OCI-LY3 (cell line): ENCODE data around the gene TRRAP.

ENCODE experiments used
- H2AFZ ChIP-seq: fragments of 200-600, 300-600 bp; shearing (Covaris generic); 2 replicates; pipeline ENCODE4 v1.6.0; 2014; ENCODE audit warnings: antibody characterized with exemption, low read depth, low read length
- H3K27ac ChIP-seq: fragments of 200-600, 300-600 bp; sonication (generic); 2 replicates; pipeline ENCODE4 v1.5.1; 2014; ENCODE audit warnings: mild to moderate bottlenecking, low read length, moderate library complexity, mixed read lengths
- H3K27me3 ChIP-seq: fragments of 200-600, 300-600 bp; sonication (generic); 2 replicates; pipeline ENCODE4 v1.6.1; 2014; ENCODE audit warnings: low read depth, low read length, mixed read lengths
- H3K36me3 ChIP-seq: fragments of 200-600, 300-600 bp; sonication (generic); replicated peaks from 2 replicates; pipeline ENCODE3; 2014; ENCODE audit warnings: low read depth, low read length, mixed read lengths
- H3K4me1 ChIP-seq: fragments of 300-600, 200-600 bp; sonication (generic); 2 replicates; pipeline ENCODE4 v1.6.1; 2014; ENCODE audit warnings: low read length, mixed read lengths
- H3K4me2 ChIP-seq: fragments of 200-600, 300-600 bp; sonication (generic); 2 replicates; pipeline ENCODE4 v1.6.1; 2014; ENCODE audit warnings: low read length, mixed read lengths
- H3K4me3 ChIP-seq: fragments of 300-600, 200-600 bp; sonication (generic); 2 replicates; pipeline ENCODE4 v1.5.1; 2014; ENCODE audit warnings: antibody characterized with exemption, mild to moderate bottlenecking, low read length, moderate library complexity
- H3K79me2 ChIP-seq: fragments of 300-600, 200-600 bp; shearing (Covaris generic); 2 replicates; pipeline ENCODE4 v1.6.1; 2014; ENCODE audit warnings: mild to moderate bottlenecking, low read length, mixed read lengths
- H3K9ac ChIP-seq: fragments of 300-600, 200-600 bp; shearing (Covaris generic); 2 replicates; pipeline ENCODE4 v1.6.0; 2014; ENCODE audit warnings: mild to moderate bottlenecking, low read length, moderate library complexity
- H3K9me3 ChIP-seq: fragments of 200-600, 300-600 bp; shearing (Covaris generic); 2 replicates; pipeline ENCODE4 v1.6.1; 2014; ENCODE audit warnings: low read length, mixed read lengths; ENCODE audit not compliant: insufficient read depth
- H4K20me1 ChIP-seq: fragments of 200-600, 300-600 bp; sonication (generic); 2 replicates; pipeline ENCODE4 v1.6.1; 2016; ENCODE audit warnings: low read length, mixed read lengths; ENCODE audit not compliant: insufficient read depth
- EZH2phosphoT487 ChIP-seq: fragments of 200-600 bp; shearing (Covaris generic); IDR thresholded peaks from 2 replicates; pipeline ENCODE4 v1.6.1; 2018; ENCODE audit warnings: antibody characterized with exemption, mixed run types, low read depth
- TF ChIP-seq, protein P1 (sequence below): fragments of 200-600, 300-600 bp; sonication (generic); IDR thresholded peaks from 2 replicates; pipeline ENCODE4 v1.5.1; 2014; ENCODE audit warnings: antibody characterized with exemption, low read length, low read depth

TRRAP gene

DNA sequence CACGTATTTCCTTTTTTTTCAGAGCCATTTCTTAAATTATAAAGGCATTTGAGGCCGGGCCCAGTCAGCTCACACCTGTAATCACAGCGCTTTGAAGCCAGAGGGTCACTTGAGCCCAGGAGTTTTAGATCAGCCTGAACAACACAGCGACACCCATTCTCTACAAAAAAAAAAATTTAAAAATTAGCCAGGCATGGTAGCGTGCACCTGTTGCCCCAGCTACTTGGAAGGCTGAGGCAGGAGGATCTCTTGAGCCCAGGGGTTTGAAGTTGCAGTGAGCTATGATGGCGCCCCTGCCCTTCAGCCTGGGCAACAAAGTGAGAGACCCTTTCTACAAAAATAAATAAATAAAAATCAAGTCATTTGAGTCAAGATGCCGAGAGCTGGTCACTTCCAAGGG is 11.6 kb upstream of the TRRAP start:
- Histone ChIP-seq H4K20me1 (no peaks in the 10 kb centered on the region), H3K27ac (no peak overlapping the region), H2AFZ (no peak overlapping the region), H3K27me3 (peaks cover 11% of the 10 kb centered on the region), H3K4me3 (no peak overlapping the region), H3K9ac (no peak overlapping the region), H3K9me3 (no peaks in the 10 kb centered on the region), H3K79me2 (no peaks in the 10 kb centered on the region), H3K36me3 (no peaks in the 10 kb centered on the region), H3K4me2 (no peak overlapping the region), H3K4me1 (peaks cover 5% of the 10 kb centered on the region)
- TF ChIP-seq, protein P1, sequence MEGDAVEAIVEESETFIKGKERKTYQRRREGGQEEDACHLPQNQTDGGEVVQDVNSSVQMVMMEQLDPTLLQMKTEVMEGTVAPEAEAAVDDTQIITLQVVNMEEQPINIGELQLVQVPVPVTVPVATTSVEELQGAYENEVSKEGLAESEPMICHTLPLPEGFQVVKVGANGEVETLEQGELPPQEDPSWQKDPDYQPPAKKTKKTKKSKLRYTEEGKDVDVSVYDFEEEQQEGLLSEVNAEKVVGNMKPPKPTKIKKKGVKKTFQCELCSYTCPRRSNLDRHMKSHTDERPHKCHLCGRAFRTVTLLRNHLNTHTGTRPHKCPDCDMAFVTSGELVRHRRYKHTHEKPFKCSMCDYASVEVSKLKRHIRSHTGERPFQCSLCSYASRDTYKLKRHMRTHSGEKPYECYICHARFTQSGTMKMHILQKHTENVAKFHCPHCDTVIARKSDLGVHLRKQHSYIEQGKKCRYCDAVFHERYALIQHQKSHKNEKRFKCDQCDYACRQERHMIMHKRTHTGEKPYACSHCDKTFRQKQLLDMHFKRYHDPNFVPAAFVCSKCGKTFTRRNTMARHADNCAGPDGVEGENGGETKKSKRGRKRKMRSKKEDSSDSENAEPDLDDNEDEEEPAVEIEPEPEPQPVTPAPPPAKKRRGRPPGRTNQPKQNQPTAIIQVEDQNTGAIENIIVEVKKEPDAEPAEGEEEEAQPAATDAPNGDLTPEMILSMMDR = no peak
- TF ChIP-seq EZH2phosphoT487 = no peak

DNA sequence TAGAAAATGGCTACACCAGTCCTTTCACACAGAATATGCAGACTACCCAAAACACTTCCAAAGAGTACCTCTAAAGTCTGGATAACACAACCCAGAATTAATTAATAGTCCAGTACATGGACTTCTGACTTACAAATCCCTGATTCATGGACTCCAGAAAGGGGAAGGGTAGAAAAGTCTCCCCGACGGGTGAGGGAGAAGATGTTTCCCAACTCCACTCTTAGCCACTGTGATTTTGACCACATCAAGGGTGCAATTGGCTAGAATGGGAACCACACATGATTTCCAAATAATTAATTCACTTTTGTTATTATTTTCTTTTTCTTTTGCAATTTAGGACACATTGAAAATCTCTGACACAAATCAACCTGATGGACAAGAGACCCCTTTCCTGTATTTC is 9.9 kb upstream of the TRRAP start:
- Histone ChIP-seq H3K27ac (no peak overlapping the region), H2AFZ (no peak overlapping the region), H3K4me1 (peaks cover 5% of the 10 kb centered on the region), H3K9ac (no peak overlapping the region), H4K20me1 (no peaks in the 10 kb centered on the region), H3K36me3 (no peaks in the 10 kb centered on the region), H3K4me3 (no peak overlapping the region), H3K9me3 (no peaks in the 10 kb centered on the region), H3K79me2 (no peaks in the 10 kb centered on the region), H3K4me2 (no peak overlapping the region), H3K27me3 (peaks cover 11% of the 10 kb centered on the region)
- no peak for TF ChIP-seq EZH2phosphoT487
- TF ChIP-seq, protein P1 = no peak

DNA sequence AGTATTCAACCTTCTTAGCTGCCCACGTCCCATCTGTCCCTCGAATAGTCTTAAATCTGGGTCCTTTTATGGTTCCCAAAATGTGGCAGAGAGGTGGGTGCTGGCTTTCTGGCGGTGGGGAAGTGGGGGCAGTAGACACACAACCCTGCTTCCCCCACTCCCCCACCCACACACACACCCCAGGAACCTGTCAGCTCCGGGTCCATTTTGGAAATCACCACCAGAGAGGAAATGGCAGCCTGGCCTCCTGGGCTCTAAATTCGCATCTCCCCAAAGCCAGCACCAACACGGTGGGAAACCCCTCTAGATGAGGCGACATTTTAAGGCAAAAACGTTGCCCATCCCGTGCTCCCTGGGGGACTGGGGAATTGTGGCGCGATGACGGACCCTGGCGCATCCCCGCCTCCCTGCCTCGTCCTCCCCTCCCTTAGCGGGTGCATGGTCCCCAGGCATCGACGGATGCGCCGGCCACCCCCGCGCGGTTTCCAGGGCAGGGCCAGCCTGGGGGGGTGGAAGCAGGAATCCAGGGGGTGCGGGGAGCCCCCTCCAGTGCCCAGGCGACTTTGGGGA is 9.2 kb upstream of the TRRAP start:
- TF ChIP-seq, protein P1 = no peak
- TF ChIP-seq EZH2phosphoT487 = no peak
- no peaks in the 10 kb centered on the region for H3K36me3 ChIP-seq
- no peaks in the 10 kb centered on the region for H4K20me1 ChIP-seq
- H3K4me1 ChIP-seq = peaks cover 5% of the 10 kb centered on the region
- no peak overlapping the region for H3K27ac ChIP-seq
- H2AFZ ChIP-seq = no peak overlapping the region
- H3K79me2 ChIP-seq = no peaks in the 10 kb centered on the region
- no peaks in the 10 kb centered on the region for H3K9me3 ChIP-seq
- H3K4me3 ChIP-seq = no peak overlapping the region
- no peak overlapping the region for H3K9ac ChIP-seq
- H3K4me2 ChIP-seq = no peak overlapping the region
- H3K27me3 ChIP-seq = peaks cover 11% of the 10 kb centered on the region

DNA sequence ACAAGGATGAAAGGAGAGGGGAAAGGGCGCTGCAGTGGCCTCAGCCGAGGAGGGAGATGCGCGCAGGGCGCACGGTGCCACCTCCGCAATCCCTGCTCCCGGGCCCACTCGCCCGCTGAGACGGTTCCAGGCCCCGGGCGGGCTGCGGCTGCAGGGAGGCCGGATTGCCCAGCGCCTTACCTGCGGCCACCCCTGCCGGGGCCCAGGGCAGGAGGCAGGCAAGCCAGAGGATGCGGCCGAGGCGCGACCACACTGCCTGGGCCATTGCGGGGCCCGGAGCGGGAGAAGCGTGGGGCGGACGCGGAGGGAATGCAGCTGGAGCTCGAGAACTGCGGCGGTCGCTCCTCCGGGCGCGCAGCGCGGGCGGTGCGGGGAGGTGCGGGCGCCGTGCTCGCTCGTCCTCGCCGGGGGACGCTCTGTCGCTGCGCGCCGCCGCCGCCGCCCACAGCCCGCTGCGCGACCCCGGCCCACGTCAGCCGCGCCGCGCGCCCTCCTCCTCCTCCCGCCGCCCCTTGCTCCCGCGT is 8.7 kb upstream of the TRRAP start, which contains the start of gene TMEM130:
TSS of gene TMEM130 (minus strand) at position 418 of the 524 bp plus-strand sequence. CDS start at position 265, 153 bp downstream.
- no peak within 1 kb of the TSS for H2AFZ ChIP-seq
- no peaks in the 10 kb centered on the region for H3K36me3 ChIP-seq
- TF ChIP-seq EZH2phosphoT487 = no peak
- TF ChIP-seq, protein P1 = no peak
- no peak within 1 kb of the TSS for H3K27ac ChIP-seq
- no peak within 1 kb of the TSS for H3K9ac ChIP-seq
- H3K4me1 ChIP-seq = peaks cover 5% of the 10 kb centered on the region
- no peaks in the 10 kb centered on the region for H3K9me3 ChIP-seq
- H4K20me1 ChIP-seq = no peaks in the 10 kb centered on the region
- no peaks in the 10 kb centered on the region for H3K79me2 ChIP-seq
- H3K4me3 ChIP-seq = peak within 1 kb of the TSS; percentile 59
- peaks cover 11% of the 10 kb centered on the region for H3K27me3 ChIP-seq
- H3K4me2 ChIP-seq = peak within 1 kb of the TSS; percentile 56
